LNCAP (cell line): ENCODE measurements around the gene POMT1.

Source experiments
- CTCF ChIP-seq: fragments of 450-650 bp; IDR thresholded peaks from 2 replicates; pipeline ENCODE4 v1.5.1; 2017; ENCODE audit warnings: mild to moderate bottlenecking

Gene POMT1

GRCh38 chr9:131552030-131552429 is 49.3 kb downstream of the POMT1 start:
- TF ChIP-seq CTCF: no peak

- no peak for TF ChIP-seq CTCF
These were observed 51.5 kb downstream of the POMT1 start for GRCh38 chr9:131554087-131554842.

GRCh38 chr9:131554843-131555351 is 52.2 kb downstream of the POMT1 start:
- TF ChIP-seq CTCF: no peak

- no peak for TF ChIP-seq CTCF
These were observed 53.3 kb downstream of the POMT1 start for GRCh38 chr9:131555841-131556673.

GRCh38 chr9:131557855-131558548 is 55.3 kb downstream of the POMT1 start:
- no peak for TF ChIP-seq CTCF

- TF ChIP-seq CTCF: no peak
These were observed 56.8 kb downstream of the POMT1 start for GRCh38 chr9:131559421-131560000.
